DMS114 treated with DMSO at 0.1 percent for 48 hours (cell line): ENCODE measurements around the gene MYADML2.

Source experiments
- DNase-seq: peaks from one replicate; lab custom pipeline; 2025; ENCODE audit not compliant: unreplicated experiment; lab: John Stamatoyannopoulos, UW

MYADML2 gene

DNA sequence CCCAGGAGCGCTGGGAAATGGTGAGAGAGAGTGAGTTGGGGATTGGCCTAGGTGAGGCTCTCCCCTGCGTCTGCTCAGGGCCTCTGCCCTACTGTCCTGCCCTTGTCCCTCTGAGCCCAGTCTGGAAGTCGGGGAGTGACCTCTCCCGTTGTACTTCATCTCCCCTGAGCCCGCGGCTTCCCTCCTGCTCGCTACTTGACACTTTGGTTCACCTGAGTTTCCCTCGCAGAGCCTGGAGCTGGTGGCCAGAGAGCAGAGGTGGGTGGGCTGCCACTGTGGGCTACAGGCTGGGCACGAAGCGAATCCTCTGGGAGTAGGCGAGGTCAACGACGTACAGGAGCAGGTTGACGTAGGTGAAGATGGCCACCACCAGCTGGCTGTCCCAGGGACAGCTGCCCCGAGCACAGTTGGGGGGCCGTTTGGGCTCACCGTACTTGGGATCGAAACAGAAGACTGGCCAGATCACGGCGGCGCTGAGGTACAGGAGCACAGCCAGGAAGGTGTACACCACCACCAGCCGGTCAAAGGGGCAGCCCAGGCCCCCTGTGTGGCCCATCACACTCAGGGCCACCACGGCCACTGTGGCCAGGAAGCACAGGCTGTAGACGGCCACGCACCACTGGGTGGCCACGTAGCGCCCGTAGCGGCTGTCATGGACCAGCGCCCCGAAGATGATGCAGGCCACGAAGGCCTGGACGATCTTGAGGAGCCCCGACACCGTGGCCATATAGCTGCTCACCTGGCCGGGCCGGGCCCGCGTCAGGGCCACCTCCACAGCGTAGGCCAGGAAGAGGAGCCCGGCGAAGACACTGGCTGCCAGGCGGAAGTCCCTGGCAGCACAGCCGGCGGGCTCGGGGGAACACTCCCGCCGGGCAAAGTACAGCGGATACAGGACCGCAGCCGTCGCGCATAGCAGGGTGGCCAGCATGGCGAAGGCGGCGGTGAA lies 6.2 kb downstream of the MYADML2 start:
- no peak for DNase-seq

DNA sequence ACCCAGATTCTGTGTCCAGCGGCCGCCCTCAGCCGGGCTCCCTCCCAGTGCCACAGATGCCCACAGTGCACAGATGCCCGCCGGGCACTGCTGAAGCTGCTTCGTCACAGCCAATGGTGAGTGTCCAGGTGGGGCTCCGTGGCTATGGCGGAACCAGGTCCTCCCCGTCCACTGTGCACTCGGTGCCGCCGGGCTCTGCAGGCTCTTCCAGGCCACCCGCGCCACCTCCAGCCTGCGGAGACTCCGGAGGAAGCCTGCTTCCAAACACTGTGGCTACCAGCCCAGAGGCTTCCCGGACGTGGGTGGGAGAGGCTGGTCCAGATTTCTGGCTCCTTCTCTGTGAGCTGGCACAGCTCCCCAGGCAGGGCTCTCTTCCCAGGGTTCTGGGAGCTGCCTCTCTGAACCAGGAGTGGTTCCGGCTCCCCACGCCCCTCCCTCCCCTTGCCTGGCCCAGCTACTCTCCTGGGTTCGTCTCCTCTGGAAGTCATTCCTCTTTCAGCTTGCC lies 7.1 kb downstream of the MYADML2 start:
- DNase-seq, result no peak

DNA sequence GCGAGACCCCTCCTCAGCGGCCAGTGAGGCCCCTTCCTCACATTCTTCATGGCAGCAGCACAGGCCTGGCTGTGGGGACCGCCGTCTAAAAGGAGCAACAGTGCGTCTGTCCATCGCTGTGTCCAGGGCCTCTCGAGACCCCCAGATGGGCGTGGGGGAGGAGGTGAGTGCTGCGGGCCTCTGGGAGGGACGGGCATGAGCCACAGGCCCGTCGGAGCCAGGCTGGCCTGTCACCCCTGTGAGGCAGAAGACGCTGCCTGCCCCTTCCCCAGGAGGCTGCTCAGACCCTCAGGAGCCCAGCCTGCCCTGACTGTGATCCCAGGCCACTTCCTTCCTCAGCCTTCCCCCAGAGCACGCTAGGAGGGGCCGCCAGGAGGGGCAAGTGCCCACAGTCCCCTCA lies 7.8 kb downstream of the MYADML2 start:
- no peak for DNase-seq

DNA sequence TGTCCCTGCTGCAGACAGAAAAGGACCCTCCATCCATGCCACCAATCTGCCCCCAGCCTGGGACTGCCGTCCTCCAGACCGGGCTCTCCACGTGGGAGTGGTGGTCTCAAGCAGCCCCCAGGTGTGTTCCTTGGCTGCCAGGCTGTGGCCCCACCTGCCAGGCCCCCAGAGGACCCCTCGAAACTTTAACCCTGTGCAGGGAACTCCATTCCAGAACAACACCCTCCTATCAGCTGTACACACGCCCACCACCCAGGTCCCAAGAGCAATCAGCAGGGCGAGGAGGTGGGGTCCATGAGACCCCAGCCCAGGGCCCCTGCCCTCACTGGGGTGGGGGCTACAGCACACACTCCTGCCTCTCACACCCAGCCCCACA lies 11.3 kb downstream of the MYADML2 start:
- DNase-seq, result no peak

DNA sequence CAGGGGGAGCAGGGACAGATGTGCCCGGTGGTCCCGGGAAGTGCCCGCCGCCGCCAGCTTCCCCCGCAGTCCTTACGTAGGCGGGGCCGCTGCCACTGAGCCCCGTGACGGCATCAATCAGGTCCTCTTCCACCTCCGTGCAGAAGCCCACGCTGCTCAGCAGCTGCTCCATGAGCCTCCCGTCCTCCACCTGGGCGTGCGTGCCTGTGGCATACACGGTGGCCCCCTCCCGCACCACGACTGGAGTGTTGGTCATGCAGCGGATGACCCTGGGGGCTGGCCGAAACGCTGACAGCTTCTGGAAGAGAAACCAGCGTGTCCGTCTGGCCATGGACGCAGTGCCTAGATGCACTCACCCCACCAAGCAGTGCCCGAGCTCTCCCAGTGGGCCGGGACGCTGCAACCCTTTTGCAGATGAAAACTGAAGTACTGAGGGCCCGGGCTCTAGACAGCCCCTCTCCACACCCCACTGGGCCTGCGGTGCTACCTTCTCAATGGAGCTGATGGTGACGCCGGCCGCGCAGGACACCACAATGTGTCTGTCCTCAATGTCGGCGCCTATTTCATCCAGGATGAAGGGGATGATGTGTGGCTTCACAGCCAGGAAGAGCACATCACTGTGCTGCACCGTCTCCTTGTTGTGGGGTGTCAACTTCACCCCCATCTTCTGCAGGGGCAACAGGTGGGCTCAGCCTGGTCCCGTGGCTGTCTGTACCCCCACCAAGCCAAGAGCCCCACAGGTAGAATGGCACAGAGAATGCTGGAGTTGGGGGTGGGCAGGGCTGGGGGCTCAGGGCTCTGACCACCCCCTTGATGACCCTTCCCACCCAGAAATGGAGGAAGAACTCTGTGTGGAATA lies 12.0 kb downstream of the MYADML2 start:
- DNase-seq, result no peak

DNA sequence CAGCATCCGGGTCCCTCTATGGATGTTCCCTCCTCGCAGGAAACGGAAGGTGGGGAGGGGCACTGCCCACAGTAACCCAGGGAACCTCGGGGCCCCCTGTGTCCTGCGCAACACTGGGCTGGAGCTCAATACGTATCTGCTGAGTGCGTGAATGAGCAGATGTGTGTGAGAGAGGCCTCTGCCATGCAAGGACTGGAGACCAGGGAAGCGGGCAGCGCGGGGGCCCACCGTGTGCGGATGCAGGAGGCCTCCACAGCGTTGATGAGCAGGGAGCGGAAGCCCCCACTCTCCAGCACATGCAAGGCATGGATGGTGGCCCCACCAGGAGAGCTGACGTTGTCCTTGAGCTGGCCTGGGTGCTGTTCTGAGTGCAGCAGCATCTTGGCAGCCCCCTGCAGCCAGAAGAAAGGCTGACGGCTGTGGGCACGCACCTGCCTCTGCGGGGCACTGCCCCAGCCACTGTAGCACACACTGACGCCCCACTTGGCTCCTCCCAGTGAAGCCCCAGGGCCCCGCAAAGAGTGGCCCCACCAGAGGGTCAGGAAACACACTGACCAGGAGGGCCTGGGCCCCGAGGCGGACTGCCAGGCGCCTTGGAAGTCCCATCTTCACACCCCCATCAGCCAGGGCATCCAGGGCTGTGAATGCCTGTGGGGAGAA lies 12.8 kb downstream of the MYADML2 start:
- no peak for DNase-seq

DNA sequence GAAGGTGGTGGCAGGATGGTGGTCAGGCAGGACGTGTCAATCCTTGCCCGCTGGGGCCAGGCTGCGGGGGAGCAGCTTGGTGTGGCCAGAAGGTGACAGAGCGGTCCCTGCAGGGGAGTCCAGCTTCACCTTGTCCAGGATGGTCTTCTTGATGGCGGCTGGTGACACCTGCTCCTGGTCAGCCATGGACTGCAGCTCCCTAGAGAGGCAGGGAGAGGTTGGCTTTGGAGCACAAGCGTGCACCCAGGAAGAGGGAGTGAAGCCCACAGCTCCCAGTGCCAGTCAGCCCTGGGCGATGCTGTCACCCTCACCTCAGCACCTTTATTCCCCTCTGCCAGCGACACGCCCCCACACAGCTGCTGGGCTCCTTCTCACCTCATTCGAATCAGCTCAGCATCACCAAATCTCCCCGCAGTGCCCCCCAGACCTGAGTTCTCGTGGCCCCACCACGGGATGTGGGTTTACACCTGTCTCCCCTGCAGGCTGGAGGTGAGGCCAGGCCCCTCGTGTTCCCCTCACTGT lies 13.8 kb downstream of the MYADML2 start:
- no peak for DNase-seq

DNA sequence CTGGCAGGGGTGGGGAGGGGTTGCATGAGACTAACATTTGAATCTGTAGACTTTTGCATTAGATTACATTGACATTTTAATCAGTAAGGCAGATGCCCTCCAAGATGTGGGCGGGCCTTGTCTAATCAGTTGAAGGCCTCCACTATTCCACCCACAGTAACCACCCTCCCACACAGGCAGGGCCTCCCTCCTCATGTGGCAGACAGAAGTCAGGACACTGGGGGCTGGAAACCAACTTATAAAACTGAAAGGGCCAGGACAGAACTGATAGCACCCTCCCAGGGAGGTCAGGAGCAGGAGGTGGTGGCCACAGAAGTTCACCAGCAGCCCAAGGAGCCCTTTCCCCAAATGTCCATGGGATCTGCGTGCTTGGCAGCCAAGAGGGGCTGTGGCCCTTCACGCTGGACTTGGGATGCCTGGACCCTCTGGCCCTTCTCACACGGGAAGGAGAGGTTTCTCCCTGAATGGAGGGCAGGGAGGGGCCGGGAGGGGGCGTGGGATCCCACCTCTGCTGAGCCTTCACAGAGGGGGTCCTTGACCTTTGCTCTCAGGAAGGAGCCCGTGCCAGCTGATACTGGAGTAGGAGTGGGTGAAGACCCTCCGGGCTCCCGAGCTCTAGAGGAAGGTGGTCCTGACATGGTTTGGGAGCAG lies 14.6 kb downstream of the MYADML2 start:
- DNase-seq, result no peak

DNA sequence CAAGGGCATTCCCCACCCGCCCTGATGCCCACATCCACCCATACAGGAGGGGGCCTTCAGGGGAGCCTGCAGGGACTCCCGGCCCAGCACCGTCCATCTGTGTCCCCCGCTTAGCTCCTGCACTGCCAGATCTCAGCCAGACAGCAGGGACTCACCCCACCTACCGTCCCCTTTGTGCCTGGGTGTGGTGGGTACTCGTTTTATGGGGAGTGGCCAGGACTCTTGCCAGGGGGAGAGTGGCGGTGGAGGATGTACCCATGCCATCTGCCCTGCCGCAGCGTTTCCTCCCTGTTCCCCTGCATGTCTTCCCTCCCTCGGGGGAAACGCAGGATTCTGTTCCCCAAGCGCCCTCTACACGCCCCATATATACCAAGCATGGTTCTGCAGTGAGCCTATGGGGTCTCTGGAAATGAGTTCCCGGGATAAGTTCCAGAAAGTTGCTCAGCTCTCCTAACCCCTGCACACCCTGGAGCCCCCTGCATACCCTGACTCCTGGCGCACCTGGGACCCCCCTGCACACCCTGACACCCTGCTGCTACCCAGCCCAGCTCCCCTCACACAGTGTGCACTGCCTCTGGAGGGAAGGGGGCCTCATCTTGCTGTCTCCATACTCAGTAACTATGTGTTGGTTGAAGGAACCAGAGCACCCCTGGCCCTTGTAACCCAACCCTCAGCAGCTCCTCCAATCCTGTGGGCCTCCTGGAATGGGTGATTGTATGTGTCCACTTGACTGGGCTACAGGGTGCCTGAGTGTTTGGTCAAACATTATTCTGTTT lies 15.3 kb downstream of the MYADML2 start:
- no peak for DNase-seq

DNA sequence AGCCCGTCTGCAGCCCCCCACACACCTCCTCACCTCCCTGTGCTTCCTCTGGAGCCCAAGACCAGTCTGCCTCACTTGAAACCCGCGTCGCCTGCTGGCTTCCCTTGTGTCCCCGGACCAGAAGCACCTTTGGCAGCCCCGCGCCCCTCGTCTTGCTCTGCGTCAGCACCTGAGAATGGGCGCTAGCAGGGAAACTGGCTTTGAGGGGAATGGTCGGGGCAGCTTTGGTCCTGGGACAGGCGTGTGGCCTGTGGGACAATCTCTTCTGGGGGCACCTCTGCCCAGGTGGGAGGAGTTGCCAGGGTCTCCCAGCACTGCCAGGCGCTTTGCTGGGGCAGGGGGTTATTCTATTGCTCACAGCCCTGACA lies 15.9 kb downstream of the MYADML2 start:
- DNase-seq, result no peak

DNA sequence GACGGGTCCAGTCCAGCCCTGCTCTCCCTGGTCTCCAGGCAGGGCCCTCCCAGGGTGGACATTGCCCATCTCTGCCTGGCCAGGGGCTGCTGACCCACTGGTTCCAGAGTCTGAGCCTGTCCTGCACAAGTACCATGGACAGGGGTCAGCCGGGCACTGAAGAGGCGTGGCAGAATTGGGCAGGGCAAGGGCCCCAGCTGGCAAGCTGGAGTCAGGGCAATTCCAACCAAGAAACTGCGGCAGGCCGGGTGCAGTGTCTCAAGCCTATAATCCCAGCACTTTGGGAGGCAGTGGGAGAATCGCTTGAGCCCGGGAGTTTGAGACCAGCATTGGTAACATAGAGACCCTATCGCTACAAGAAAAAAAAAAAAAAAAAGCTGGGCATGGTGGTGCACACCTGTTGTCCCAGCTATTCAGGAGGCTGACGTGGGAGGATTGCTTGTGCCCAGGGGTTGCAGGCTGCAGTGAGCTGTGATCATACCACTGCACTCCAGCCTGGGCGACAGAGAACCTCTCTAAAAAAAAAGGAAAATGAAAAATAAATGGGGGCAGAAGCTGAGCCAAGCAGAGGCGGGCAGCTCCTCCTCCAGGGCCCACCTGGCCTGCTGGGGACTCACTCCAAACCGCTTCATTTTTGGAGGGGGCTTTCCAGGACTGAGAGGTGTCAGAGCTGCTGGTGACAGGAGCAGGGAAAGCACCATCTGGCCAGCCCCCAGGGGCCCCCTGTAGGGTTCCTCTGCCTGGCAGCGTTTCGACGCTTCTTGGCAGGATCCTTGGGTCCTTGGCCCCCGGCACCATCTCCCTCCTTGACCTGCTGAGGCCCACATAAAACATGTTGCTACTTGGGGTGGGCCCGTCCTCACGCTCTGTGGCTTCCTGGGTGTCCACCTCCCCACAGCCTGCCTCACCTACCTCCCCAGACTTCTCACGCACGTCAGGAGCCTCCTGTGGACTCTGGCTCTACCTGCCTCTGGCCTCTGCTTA lies 16.6 kb downstream of the MYADML2 start:
- no peak for DNase-seq

DNA sequence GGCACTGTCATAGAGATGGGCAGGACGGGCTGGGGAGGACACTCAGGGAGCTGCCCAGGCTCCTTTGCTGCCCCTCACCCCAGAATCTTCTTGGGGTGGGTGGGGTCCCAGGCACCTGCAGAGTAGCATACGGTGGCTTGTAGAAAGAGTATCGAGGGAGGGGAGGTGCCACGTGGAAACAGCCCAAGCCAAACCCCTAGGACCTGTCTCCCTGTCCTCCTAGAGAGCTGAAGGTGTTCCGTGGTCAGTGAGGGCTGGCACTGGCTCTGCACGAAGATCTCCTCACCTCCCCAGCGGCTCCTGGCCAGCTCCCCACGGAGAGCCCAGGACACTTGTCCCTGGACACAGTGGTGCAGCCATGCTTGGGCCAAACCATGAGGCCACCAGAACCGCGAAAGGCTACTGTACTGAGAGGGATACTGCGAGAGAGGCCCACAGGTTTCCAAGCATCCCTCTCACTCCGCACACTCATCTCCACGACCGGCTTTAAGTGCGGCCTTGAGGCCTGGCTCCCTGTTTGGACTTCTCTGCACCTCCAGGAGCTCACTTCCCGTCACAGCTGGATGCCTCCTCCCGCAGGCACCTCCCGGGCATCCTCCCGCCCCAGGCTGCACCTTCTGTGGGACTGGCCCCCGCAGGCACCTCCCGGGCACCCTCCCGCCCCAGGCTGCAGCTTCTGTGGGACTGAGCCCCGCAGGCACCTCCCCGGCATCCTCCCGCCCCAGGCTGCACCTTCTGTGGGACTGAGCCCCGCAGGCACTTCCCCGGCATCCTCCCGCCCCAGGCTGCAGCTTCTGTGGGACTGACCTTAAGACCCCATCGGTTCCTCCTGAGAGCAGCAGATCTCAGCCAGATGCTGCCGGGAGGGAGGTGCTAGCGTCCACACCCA lies 17.5 kb downstream of the MYADML2 start:
- no peak for DNase-seq

DNA sequence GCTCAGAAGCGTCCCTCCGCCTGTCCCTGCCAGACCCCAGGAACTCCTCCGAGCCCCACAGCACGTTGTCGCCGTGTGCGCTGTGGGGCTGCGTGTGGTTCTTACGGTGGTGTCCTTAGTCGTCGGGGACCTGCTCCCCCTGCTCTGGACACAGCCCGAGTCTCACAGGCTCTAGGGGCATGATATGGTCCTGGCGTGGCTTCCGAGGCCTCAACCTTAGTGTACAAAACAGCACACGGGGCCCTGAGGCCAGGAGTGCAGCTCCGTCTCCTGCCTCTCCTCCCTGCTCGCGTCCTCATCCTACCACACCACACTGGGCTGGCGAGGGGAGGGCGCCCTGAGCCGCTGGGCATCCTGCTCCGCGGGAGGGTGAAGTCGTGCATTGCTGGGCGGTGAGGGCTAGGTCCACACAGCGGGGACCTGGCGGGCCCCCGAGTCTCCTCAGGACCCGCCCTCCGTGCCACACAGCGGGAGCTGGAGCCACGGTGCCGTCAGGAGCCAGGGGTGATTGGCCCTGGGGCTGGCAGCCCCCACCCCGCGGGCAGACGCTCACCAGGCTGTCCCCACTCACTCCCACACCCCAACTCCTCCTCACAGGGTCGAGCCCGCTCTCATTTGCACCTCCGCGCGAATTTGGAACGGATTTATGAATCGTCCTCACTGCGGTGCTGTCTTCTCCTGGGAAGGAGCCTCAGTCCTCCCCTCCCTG lies 18.3 kb downstream of the MYADML2 start:
- no peak for DNase-seq

DNA sequence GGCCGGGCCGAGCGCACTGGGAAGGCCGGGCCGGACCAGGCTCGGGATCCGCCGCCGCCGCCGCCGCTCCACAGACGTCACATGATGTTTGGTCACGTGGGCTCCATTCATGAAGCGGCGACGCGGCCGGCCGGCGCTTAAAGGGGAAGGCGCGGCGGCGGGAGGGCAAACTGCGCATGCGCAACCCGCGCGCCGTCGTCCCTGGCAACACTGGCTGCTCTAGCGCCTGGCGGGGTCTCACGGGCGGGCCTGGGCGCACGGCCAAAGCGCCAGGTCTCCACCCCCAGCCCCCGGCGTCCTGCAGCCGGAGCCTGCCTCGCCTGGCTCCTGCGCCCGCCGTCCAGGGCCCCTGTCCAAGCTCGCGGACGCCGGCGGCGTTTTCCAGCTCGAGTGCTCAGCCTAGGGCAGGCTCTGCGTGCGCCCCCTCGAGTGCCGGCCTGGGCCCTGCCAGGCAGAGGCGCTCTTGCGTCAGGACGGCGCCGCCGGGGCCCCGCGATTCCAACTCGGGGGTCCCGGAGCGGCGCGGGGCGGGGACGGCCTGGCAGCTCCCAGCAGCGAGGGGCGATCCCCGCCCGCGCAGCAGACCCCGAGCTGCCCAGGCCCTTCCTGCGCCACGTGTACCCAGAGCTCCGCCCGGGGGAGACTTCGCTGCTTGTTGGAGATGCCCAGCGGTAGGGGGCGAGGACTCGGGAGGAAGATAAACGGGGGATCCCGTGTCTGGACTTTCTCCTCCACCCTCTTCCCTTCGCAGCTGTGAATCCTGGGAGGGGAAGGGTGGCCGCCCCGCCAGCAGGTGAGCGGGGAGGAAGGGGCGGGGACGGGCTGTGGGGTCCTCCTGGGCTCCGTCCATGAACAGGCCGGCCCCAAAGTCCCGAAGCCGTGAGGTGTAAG lies 19.1 kb downstream of the MYADML2 start, which contains the start of gene MAFG:
Gene MAFG (minus strand): TSS at position 83 of the 891 bp plus-strand sequence. CDS start 4,550 bp downstream, outside the sequence.
- DNase-seq, result peak; percentile 81

DNA sequence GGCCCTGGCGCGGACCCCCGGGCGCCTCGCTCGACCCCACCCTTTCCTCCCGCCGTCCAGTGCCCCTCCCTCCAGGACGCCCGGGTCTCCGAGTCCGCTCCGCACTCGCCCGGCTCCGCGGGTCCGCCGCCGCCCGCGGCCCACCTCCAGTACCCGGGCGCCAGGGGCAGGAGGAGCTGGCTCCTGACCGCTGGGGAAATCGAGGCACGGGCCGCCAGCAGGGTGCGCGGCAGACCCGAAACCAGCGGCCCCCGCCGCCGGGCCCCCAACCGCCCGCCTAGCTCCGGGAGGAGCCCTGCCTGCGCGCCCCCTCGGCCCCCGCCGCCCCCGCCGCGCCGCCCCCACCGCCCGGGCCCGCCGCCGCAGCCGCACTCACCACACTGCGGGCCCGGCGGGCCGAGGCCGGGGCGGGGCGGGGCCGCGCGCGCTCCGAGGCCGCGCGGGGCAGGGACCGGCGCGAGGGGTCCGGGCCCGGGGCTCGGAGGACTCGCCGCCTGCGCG lies 19.8 kb downstream of the MYADML2 start:
- DNase-seq, result no peak
